DMS153 (cell line): ENCODE results near the gene CARD16.

Source experiments
- DNase-seq: peaks from one replicate; lab custom pipeline; 2025; lab: John Stamatoyannopoulos, UW

CARD16 gene

GRCh38 chr11:104992781-104993180, 52.4 kb downstream of the CARD16 start:
- no peak for DNase-seq

DNA sequence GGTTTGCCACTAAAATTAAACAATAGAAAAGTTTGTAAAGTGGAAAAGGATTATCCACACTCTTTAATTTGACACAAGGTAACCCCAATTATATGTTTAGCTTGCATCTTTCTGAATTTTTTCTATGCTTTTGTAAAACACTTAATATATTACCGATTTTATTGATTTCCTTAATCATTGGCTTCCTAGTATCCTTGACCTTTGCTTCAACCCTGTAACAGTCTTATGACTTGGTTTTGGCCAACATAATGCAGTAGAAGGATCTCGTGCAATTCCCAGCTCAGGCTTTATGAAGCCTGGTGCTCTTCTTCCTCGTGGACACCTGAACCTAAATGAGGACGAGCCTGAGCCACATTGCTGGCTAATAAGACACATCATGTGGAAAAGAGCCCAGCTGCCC, 53.1 kb downstream of the CARD16 start:
- no peak for DNase-seq
